ES-I3 (cell line): ENCODE data around the gene TMEM59.
"Not testable (repeated sequence)": the region's sequence is repeated elsewhere in the genome, so short reads cannot be mapped to it uniquely, and the experiment has no call there.

Source experiments
- H3K36me3 ChIP-seq: 2 replicates; pipeline ENCODE4 v1.6.1; 2013; ENCODE audit warnings: mild to moderate bottlenecking, low read length, control low read depth, moderate library complexity; ENCODE audit not compliant: insufficient read depth
- H3K4me1 ChIP-seq: 2 replicates; pipeline ENCODE4 v1.6.1; 2013; ENCODE audit warnings: mild to moderate bottlenecking, control low read depth, low read length; ENCODE audit not compliant: insufficient read depth
- H3K9ac ChIP-seq: 2 replicates; pipeline ENCODE4 v1.6.1; 2013; ENCODE audit warnings: low read depth, mild to moderate bottlenecking, low read length, moderate library complexity
- H3K9me3 ChIP-seq: 2 replicates; pipeline ENCODE4 v1.6.1; 2013; ENCODE audit warnings: mild to moderate bottlenecking, low read length, moderate library complexity; ENCODE audit not compliant: control insufficient read depth, insufficient read depth

TMEM59 gene

DNA sequence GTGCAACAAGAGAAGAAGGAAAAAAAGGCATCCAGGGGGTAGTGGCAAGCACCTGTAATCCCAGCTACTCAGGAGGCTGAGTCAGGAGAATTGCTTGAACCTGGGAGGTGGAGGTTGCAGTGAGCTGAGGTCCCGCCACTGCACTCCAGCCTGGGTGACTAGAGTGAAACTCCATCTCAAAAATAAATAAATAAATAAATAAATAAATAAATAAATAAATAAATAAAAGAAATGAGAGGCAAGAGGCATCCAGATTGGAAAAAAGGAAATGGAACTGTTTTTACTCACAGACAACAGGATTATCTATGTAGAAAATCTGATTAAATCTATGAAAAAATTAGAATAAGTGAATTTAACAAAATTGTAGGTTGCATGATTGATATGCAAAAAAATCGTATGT, 58.5 kb downstream of the TMEM59 start:
- H3K36me3 ChIP-seq, H3K9me3 ChIP-seq, H3K4me1 ChIP-seq, H3K9ac ChIP-seq: not testable (repeated sequence)

DNA sequence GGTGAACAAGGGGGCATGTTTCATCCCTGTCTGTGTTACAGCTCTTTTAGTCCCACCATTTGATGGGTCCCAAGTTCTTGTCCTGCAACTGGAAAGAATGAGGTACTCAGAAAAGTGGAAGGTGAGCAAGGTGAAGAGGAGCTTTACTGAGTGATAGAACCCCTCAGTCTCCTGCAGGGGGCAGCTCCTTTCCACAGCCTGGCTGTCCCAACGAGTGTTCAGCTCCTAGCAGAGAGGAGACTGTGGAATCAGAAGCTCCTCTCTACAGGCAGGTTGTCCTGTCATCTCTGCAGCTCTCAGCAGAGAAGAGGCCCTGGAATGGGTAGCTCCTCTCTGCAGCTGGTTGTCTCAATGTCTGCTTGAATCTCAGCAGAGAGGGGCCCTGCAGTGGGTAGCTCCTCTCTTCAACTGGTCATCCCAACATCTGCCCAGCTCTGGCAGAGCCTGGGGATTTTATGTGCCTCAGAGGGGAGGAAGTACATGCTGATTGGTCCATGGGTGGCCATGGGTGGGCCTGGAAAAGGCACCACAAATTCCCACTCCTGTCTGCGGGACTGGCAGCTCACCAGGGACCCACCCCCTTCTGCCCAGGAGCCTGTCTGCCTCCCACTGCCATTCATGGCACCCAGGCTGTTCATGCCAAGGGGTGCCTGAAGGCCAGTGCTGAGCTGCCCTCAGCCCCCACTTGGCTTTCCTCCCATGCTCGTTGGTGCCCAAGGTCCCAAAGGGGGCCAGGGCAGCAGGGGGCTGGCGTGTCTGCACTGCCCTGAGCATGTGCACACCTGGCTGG, 60.7 kb downstream of the TMEM59 start:
- Histone ChIP-seq H3K4me1 (no peaks in the 10 kb centered on the region), H3K9me3 (no peaks in the 10 kb centered on the region), H3K9ac (no peak overlapping the region), H3K36me3 (no peaks in the 10 kb centered on the region)

DNA sequence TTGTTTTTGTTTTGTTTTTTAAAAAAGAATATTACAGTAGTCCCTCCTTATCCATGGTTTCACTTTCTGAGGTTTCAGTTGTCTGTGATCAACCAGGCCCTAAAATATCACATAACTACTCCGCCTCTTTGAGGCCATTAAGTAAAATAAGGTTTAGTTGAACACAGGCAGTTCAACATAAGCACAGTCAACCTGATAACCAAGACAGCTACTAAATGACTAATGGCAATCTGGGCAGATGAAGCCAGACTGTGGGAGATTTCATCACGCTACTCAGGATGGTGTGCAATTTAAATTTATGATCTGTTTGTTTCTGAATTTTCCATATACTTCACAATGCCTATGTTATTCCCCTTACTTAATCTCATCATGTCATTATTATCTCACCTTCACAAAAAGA, 65.1 kb downstream of the TMEM59 start:
- Histone ChIP-seq H3K4me1 (peaks cover 1% of the 10 kb centered on the region; the same call in 1 of the 2 replicates), H3K9me3 (no peaks in the 10 kb centered on the region), H3K9ac (no peak overlapping the region), H3K36me3 (no peaks in the 10 kb centered on the region)

DNA sequence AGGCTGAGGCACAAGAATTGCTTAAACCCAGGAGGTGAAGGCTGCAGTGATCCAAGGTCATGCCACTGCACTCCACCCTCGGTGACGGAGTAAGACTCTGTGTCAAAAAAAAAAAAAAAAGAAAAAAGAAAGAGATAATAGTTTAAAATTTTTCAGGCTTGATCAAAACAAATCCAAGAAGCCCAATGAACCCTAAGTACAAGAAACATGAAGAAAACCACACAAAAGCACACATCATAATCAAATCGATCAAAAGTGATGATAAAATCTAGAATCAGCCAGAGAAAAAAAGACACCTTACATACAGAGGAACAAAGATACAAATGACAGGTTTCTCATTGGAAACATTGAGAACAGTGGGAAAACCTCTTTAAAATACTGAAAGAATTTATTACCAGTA, 66.5 kb downstream of the TMEM59 start:
- H3K9me3 ChIP-seq = no peaks in the 10 kb centered on the region
- no peaks in the 10 kb centered on the region for H3K36me3 ChIP-seq
- peaks cover 8% of the 10 kb centered on the region for H3K4me1 ChIP-seq
- no peak overlapping the region for H3K9ac ChIP-seq

DNA sequence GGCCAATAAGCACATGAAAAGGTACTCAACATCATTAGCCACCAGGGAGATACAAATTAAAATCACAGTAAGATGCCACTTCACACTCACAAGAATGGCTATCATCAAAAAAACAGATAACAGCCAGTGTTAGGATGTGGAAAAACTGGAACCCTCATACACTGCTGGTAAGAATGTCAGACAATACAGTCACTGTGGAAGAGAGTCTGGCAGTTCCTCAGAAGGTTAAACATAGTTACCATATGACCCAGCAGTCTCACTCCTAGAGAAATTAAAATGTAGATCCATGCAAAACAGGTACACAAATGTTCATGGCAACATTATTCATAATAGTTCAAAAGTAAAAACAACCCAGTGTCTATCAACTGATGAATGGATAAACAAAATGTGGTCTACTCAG, 68.3 kb downstream of the TMEM59 start:
- H3K36me3 ChIP-seq = no peaks in the 10 kb centered on the region
- H3K9ac ChIP-seq = no peak overlapping the region

DNA sequence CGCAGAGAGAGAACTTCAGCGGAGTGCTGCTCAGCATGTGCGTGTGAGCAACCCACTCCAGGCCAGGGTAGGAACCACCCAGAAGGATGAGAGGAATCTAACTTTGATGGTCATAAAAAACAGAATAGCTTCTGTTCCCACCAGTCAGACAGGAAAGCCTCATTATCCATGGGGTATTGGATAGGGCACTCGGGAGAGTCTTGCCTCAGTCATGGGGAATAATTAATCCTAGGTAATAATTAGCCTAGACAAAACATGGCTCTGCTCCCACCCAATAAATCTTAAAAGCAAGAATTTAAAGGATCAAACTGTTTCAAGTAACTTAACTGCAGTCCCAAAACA, 70.3 kb downstream of the TMEM59 start:
- Histone ChIP-seq H3K9ac (peak overlapping the region; percentile 25; the same call in 1 of the 2 replicates), H3K4me1 (peaks cover 8% of the 10 kb centered on the region), H3K9me3 (no peaks in the 10 kb centered on the region), H3K36me3 (no peaks in the 10 kb centered on the region)

More for the DNA sequence above, 68.3 kb downstream of the TMEM59 start:
- H3K4me1 ChIP-seq = peaks cover 8% of the 10 kb centered on the region
- no peaks in the 10 kb centered on the region for H3K9me3 ChIP-seq

DNA sequence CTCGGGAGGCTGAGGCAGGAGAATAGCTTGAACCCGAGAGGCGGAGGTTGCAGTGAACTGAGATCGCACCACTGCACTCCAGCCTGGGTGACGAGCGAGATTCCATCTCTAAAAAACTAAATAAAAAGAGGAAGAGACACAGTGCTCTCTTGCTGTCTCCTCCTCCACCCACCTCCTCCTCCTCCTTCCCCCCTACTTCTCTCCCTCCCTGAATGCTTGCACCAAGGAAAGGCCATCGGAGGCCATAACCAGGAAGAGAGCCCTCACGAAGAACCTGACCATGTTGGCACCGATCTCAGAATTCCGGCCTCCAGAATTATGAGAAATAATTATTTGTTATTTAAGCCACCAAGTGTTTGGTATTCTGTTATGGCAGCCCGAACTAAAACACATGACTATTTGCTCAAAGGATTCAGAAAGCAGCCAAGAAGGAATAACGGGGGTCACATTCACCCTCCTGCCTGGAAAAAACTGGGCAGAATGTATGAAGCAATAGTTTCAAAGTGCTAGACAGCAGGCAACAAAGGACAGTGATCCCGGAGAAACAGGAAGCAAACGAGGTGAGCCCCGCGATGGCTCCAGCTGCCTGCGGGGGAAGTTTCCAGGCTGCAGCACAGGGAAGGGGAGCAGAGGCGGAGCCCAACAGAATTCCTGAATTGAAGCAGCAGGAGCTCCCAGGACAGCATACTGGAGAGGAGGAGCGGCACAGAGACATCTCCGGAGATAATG, 70.8 kb downstream of the TMEM59 start:
- peaks cover 8% of the 10 kb centered on the region for H3K4me1 ChIP-seq
- no peaks in the 10 kb centered on the region for H3K36me3 ChIP-seq
- H3K9ac ChIP-seq = peak overlapping the region; percentile 25; the same call in 1 of the 2 replicates
- H3K9me3 ChIP-seq = no peaks in the 10 kb centered on the region

DNA sequence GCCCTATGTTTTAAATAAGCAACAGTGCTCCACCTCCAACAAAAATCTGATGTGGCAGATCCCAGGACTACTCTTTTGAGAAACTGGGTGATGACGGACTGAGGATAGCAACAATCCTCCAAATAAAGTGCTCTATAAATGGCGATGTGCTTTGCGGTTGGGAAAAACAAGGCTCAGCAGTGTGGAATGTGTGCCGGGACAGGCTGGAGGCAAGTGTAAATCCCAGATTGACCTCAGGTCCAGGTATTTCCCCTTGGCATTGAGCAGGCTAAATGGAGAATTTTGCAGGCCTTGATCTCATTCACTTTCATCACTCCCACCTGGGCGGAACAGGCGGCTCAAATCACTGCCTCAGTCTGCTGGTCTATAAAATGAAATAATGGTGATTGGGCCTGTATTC, 71.8 kb downstream of the TMEM59 start:
- Histone ChIP-seq H3K4me1 (peaks cover 8% of the 10 kb centered on the region), H3K9me3 (no peaks in the 10 kb centered on the region)

DNA sequence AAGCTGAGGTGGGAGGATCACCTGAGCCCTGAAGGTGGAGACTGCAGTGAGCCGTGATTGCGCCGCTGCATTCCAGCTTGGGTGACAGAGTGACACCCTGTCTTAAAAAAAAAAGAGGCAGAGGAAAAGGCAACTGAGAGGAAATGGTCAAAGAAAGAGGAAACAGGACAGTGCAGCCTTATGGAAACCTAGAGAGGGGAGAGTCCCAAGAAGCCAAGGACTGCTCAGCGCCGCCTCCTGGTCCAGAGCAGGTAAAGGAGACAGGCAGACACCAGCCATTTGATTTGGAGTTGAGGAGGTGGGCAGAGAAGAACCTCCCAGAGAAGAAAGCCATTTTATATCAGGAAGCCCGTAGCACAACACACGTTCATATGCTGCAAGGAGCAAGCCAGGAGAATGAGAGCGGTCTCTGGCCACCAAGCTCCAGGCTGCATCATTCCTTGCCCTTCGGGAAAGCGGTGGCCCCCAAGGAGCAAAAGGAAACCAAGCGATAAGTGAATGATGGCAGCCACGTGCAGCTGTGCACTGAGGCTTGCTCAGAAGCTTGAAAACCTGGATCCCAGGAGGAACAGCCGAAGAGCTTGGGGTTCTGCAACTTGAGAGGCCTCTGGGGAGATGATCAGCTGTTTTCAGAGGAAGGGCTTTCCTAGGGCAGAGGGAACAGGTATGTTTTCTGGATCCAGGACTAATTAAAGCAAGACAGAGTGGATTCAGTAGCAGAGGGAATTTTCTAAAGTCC, 73.1 kb downstream of the TMEM59 start:
- Histone ChIP-seq H3K9ac (no peak overlapping the region), H3K9me3 (no peaks in the 10 kb centered on the region), H3K4me1 (peaks cover 8% of the 10 kb centered on the region), H3K36me3 (no peaks in the 10 kb centered on the region)

More for the DNA sequence above, 71.8 kb downstream of the TMEM59 start:
- Histone ChIP-seq H3K36me3 (no peaks in the 10 kb centered on the region), H3K9ac (no peak overlapping the region)
